GM23248 (cell line): ENCODE data around the gene MUCL3. TPM values are rescaled to one million over a fixed set of nuclear protein-coding genes. Genes with fewer than 3 reads are reported as not detected.

Experiments used
- DNase-seq: peaks from one replicate; pipeline ENCODE4 v3.0.0-alpha.2; 2015
- H2AFZ ChIP-seq: fragments of 200-600 bp; sonication (generic); 2 replicates; pipeline ENCODE4 v1.6.1; 2016; ENCODE audit warnings: antibody characterized with exemption
- H3F3A ChIP-seq: fragments of 200-600 bp; sonication (generic); 2 replicates; pipeline ENCODE4 v1.6.1; 2016; ENCODE audit warnings: mild to moderate bottlenecking, antibody characterized with exemption, mixed run types; ENCODE audit not compliant: insufficient read depth
- H3K27ac ChIP-seq: fragments of 200-600 bp; sonication (generic); 2 replicates; pipeline ENCODE4 v1.5.1; 2016; ENCODE audit warnings: mild to moderate bottlenecking
- H3K27me3 ChIP-seq: fragments of 200-600 bp; sonication (generic); replicated peaks from 2 replicates; pipeline ENCODE4 v1.6.1; 2016; ENCODE audit warnings: mild to moderate bottlenecking; ENCODE audit not compliant: insufficient read depth
- H3K36me3 ChIP-seq: fragments of 200-600 bp; sonication (generic); 2 replicates; pipeline ENCODE4 v1.6.1; 2016; ENCODE audit warnings: low read depth, mild to moderate bottlenecking
- H3K4me1 ChIP-seq: fragments of 200-600 bp; sonication (generic); 2 replicates; pipeline ENCODE4 v1.6.1; 2016; ENCODE audit warnings: mild to moderate bottlenecking; ENCODE audit not compliant: insufficient read depth
- H3K4me2 ChIP-seq: fragments of 200-600 bp; sonication (generic); one replicate; pipeline ENCODE4 v1.6.1; 2016; ENCODE audit warnings: mild to moderate bottlenecking; ENCODE audit not compliant: unreplicated experiment
- H3K4me3 ChIP-seq: fragments of 200-600 bp; sonication (generic); 2 replicates; pipeline ENCODE4 v1.5.1; 2016; ENCODE audit warnings: mild to moderate bottlenecking
- H3K79me2 ChIP-seq: fragments of 200-600 bp; sonication (generic); 2 replicates; pipeline ENCODE4 v1.6.1; 2016; ENCODE audit warnings: mild to moderate bottlenecking; ENCODE audit not compliant: insufficient read depth
- H3K9ac ChIP-seq: fragments of 200-600 bp; sonication (generic); 2 replicates; pipeline ENCODE4 v1.6.1; 2016; ENCODE audit warnings: mild to moderate bottlenecking
- H3K9me2 ChIP-seq: fragments of 200-600 bp; sonication (generic); 2 replicates; pipeline ENCODE4 v1.6.1; 2016; ENCODE audit warnings: mixed run types, mild to moderate bottlenecking, moderate library complexity; ENCODE audit not compliant: insufficient read depth
- H3K9me3 ChIP-seq: fragments of 200-600 bp; sonication (generic); one replicate; pipeline ENCODE4 v1.6.1; 2017; ENCODE audit warnings: low read depth
- H4K20me1 ChIP-seq: fragments of 200-600 bp; sonication (generic); 2 replicates; pipeline ENCODE4 v1.6.0; 2016; ENCODE audit not compliant: insufficient read depth
- EZH2 ChIP-seq: fragments of 200-600 bp; sonication (generic); IDR thresholded peaks from 2 replicates; pipeline ENCODE4 v1.6.1; 2018; ENCODE audit warnings: antibody characterized with exemption, mild to moderate bottlenecking; ENCODE audit not compliant: insufficient read depth, poor library complexity, severe bottlenecking
- EZH2phosphoT487 ChIP-seq: fragments of 200-600 bp; sonication (generic); IDR thresholded peaks from 2 replicates; pipeline ENCODE4 v1.6.1; 2018; ENCODE audit warnings: antibody characterized with exemption, moderate library complexity, mild to moderate bottlenecking, low read depth; ENCODE audit not compliant: insufficient read depth
- whole genome bisulfite sequencing, 2 experiments: methylation state at CpG; one replicate each; pipeline ENCODE4 v1.1.6; 2015 to 2017; ENCODE audit warnings: low lambda C conversion rate in 2 of 2, low coverage in 1 of 2; ENCODE audit errors: missing lambda C conversion rate in 2 of 2; 5-methylcytosine and 5-hydroxymethylcytosine counted together
- in situ Hi-C: fragments of 300-500 bp; cut with MboI; formaldehyde crosslinking; loops from 2 replicates; pipeline ENCODE4 v1.15.0; 2020
- polyA plus RNA-seq: library from polyadenylated mRNA; unstranded; fragments of >200 nt; fragmentation: Nextera tagmentation; extraction: Ambion mirVana; gene quantifications from 2 replicates; pipeline ENCODE4 v1.2.1, GENCODE V29; 2016
- total RNA-seq: library from RNA; depleted of rRNA; stranded (reverse); fragments of >200 nt; shearing (Covaris generic); gene quantifications from 2 replicates; pipeline ENCODE4 v1.2.3, GENCODE V29; 2014

The MUCL3 gene
- total and polyA plus RNA-seq, 2 experiments from 2014 or later = not detected

DNA sequence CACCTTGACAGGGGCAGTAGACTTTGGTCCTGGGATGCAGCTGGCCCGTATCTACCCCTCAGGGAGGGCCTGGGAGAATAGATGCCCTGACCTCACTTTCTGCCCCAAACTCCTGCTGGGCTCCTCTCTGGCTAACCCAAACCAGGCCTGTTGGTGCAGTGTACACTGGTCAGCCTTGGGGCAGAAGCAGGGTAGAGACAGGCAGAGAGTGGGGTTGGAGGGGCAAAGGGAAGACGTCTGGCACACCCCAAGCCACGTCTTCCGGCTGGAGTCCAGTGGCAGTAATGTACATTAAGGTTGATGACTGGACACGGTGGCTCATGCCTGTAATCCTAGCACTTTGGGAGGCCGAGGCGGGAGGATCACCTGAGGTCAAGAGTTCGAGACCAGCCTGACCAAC is 47.1 kb upstream of the MUCL3 start:
- Histone ChIP-seq H3K9me3 (no peaks in the 10 kb centered on the region), H3K9me2 (no peaks in the 10 kb centered on the region), H2AFZ (no peak overlapping the region), H3K36me3 (no peaks in the 10 kb centered on the region), H3F3A (no peaks in the 10 kb centered on the region), H3K4me1 (peaks cover 3% of the 10 kb centered on the region), H3K4me2 (no peak overlapping the region), H3K27ac (no peak overlapping the region), H3K4me3 (no peak overlapping the region), H3K9ac (no peak overlapping the region), H3K79me2 (peaks cover 4% of the 10 kb centered on the region; the same call in 1 of the 2 replicates), H3K27me3 (no peaks in the 10 kb centered on the region), H4K20me1 (no peaks in the 10 kb centered on the region)
- TF ChIP-seq EZH2 = no peak
- TF ChIP-seq EZH2phosphoT487 = no peak
- in situ Hi-C loops = no loop called here
- DNase-seq = no peak
- WGBS, 2 experiments = 91 to 94% methylated on average over 8 of the region's 8 CpGs

DNA sequence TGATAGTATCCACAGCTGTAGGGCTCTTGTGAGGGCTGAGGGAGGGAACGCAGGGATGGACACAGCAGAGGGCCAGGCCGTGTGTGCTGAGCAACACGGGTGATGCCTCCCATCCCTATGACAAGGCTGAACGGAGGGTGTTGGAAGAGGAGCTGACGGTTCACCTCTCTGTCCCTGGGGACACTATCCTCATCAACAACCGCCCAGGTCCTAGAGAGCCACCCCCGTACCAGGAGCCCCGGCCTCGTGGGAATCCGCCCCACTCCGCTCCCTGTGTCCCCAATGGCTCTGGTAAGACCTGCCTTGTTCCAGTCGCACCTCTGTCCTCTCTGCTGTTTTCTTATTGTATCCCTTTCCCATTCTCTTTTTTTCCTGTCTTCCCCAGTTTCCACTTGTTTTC is 46.4 kb upstream of the MUCL3 start:
- no peak for DNase-seq
- H3K9me3 ChIP-seq = no peaks in the 10 kb centered on the region
- TF ChIP-seq EZH2phosphoT487 = no peak
- TF ChIP-seq EZH2 = no peak
- WGBS, 2 experiments = 96% methylated on average over 12 of the region's 12 CpGs
- no peaks in the 10 kb centered on the region for H3K4me1 ChIP-seq
- no peak overlapping the region for H3K9ac ChIP-seq
- no peak overlapping the region for H3K4me3 ChIP-seq
- no peak overlapping the region for H2AFZ ChIP-seq
- no peaks in the 10 kb centered on the region for H4K20me1 ChIP-seq
- no peak overlapping the region for H3K27ac ChIP-seq
- H3K79me2 ChIP-seq = peaks cover 4% of the 10 kb centered on the region; the same call in 1 of the 2 replicates
- H3K9me2 ChIP-seq = no peaks in the 10 kb centered on the region
- no peak overlapping the region for H3K4me2 ChIP-seq
- no peaks in the 10 kb centered on the region for H3K36me3 ChIP-seq
- in situ Hi-C loops = no loop called here
- H3K27me3 ChIP-seq = no peaks in the 10 kb centered on the region
- H3F3A ChIP-seq = no peaks in the 10 kb centered on the region

DNA sequence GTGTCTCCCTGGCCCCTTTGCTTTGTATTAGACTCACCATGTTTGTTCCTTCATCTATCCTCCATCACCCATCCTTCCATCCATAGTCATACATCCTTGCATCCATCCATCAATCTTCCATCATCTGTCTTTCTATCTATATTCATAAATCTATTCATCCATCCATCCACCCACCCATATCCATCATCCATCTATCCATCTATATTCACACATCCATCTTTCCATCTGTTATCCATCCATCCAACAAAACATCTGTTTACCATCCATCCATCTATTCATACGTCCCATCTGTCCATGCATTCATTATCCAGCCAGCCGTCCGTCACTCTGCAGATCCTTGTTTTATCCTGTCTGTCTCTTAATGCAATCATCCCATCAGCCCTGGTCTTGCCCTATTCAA is 45.8 kb upstream of the MUCL3 start:
- DNase-seq = no peak
- Histone ChIP-seq H3F3A (no peaks in the 10 kb centered on the region), H3K4me1 (no peaks in the 10 kb centered on the region), H3K9me2 (no peaks in the 10 kb centered on the region), H3K27me3 (no peaks in the 10 kb centered on the region), H3K9ac (no peak overlapping the region), H3K79me2 (peaks cover 4% of the 10 kb centered on the region; the same call in 1 of the 2 replicates), H4K20me1 (no peaks in the 10 kb centered on the region), H3K36me3 (no peaks in the 10 kb centered on the region), H3K4me3 (no peak overlapping the region), H2AFZ (no peak overlapping the region), H3K4me2 (no peak overlapping the region), H3K27ac (no peak overlapping the region), H3K9me3 (no peaks in the 10 kb centered on the region)
- in situ Hi-C loops = no loop called here
- 94 to 98% methylated on average over 3 of the region's 3 CpGs for WGBS, 2 experiments
- no peak for TF ChIP-seq EZH2
- TF ChIP-seq EZH2phosphoT487 = no peak

DNA sequence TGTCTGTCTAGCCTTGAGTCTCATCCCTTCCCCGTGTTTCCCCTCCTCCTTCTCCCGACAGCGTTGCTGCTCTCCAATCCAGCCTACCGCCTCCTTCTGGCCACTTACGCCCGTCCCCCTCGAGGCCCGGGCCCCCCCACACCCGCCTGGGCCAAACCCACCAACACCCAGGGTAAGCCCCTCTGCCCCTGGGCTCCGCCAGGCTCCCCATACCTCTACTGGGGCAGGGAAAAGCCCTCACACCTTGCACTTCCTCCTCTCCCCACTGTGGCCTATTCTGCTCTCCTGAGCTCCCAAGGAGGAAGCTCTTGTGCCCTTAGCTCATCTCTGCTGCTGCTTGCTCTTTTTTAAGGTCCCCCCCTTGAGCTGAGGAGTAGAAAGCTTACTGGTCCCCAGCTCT is 45.4 kb upstream of the MUCL3 start:
- Histone ChIP-seq H3K27me3 (no peaks in the 10 kb centered on the region), H3K36me3 (no peaks in the 10 kb centered on the region), H3K27ac (no peak overlapping the region), H2AFZ (no peak overlapping the region), H3K4me2 (no peak overlapping the region), H3K9ac (no peak overlapping the region), H3K4me3 (no peak overlapping the region), H3K79me2 (peaks cover 2% of the 10 kb centered on the region; the same call in 1 of the 2 replicates), H3K9me2 (no peaks in the 10 kb centered on the region), H3K9me3 (no peaks in the 10 kb centered on the region), H3K4me1 (no peaks in the 10 kb centered on the region), H4K20me1 (no peaks in the 10 kb centered on the region), H3F3A (no peaks in the 10 kb centered on the region)
- DNase-seq = no peak
- TF ChIP-seq EZH2phosphoT487 (no peak), EZH2 (no peak)
- in situ Hi-C loops = no loop called here
- 81 to 85% methylated on average over 4 to 10 of the region's 10 CpGs for WGBS, 2 experiments

DNA sequence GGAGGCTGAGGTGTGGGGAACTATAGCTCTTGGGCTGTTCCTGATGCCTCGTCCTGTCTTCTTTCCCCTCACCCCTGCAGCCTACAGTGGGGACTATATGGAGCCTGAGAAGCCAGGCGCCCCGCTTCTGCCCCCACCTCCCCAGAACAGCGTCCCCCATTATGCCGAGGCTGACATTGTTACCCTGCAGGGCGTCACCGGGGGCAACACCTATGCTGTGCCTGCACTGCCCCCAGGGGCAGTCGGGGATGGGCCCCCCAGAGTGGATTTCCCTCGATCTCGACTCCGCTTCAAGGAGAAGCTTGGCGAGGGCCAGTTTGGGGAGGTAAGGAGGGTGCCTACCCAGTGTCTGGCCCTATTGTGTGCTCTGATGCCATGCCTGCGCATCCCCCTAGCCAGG is 44.2 kb upstream of the MUCL3 start:
- no peak overlapping the region for H3K9ac ChIP-seq
- H3K4me3 ChIP-seq = no peak overlapping the region
- WGBS, 2 experiments = 92 to 94% methylated on average over 12 to 13 of the region's 13 CpGs
- no peaks in the 10 kb centered on the region for H3K9me3 ChIP-seq
- no peaks in the 10 kb centered on the region for H3K36me3 ChIP-seq
- no peaks in the 10 kb centered on the region for H4K20me1 ChIP-seq
- no peak overlapping the region for H3K4me2 ChIP-seq
- in situ Hi-C loops = no loop called here
- no peak overlapping the region for H2AFZ ChIP-seq
- H3F3A ChIP-seq = no peaks in the 10 kb centered on the region
- H3K79me2 ChIP-seq = no peaks in the 10 kb centered on the region
- DNase-seq = no peak
- H3K27ac ChIP-seq = no peak overlapping the region
- H3K4me1 ChIP-seq = no peaks in the 10 kb centered on the region
- no peaks in the 10 kb centered on the region for H3K9me2 ChIP-seq
- H3K27me3 ChIP-seq = no peaks in the 10 kb centered on the region
- TF ChIP-seq EZH2 (no peak), EZH2phosphoT487 (no peak)
